Measurements from ENCODE around the gene MT1M.
A peak's percentile ranks its signal among the peaks of the same experiment; 100 is the strongest.

MT1M gene

DNA sequence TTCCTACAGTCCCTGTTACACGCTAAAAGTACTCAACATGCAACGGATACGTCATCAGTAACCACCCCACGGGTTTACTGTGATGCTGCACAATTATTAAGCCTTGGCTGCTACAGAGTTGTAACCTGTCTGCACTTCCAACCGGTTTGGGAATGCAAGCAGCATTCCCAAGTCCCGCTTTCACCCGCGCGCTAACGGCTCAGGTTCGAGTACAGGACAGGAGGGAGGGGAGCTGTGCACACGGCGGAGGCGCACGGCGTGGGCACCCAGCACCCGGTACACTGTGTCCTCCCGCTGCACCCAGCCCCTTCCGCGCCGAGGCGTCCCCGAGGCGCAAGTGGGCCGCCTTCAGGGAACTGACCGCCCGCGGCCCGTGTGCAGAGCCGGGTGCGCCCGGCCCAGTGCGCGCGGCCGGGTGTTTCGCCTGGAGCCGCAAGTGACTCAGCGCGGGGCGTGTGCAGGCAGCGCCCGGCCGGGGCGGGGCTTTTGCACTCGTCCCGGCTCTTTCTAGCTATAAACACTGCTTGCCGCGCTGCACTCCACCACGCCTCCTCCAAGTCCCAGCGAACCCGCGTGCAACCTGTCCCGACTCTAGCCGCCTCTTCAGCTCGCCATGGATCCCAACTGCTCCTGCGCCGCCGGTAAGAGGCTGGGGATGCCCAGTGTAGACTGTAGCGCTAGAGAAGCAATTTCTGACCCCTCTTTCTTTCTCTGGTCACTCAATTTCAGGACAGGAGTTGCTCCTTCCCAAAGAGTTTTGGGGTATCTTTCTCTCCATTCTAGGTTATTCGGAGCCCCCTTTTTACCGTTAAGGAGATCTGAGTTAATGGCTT is 24.2 kb upstream of the MT1M start, which contains the start of gene MT2A:
MT2A (plus strand) TSS at position 542 of the 833 bp plus-strand sequence; CDS start at position 614, 72 bp downstream.
- DNase-seq (ENCODE audit: low read depth), result peak; percentile 92
- H3K4me3 ChIP-seq (ENCODE audit: low read depth, low read length), result peak within 1 kb of the TSS; percentile 59
- TF ChIP-seq, protein P1, sequence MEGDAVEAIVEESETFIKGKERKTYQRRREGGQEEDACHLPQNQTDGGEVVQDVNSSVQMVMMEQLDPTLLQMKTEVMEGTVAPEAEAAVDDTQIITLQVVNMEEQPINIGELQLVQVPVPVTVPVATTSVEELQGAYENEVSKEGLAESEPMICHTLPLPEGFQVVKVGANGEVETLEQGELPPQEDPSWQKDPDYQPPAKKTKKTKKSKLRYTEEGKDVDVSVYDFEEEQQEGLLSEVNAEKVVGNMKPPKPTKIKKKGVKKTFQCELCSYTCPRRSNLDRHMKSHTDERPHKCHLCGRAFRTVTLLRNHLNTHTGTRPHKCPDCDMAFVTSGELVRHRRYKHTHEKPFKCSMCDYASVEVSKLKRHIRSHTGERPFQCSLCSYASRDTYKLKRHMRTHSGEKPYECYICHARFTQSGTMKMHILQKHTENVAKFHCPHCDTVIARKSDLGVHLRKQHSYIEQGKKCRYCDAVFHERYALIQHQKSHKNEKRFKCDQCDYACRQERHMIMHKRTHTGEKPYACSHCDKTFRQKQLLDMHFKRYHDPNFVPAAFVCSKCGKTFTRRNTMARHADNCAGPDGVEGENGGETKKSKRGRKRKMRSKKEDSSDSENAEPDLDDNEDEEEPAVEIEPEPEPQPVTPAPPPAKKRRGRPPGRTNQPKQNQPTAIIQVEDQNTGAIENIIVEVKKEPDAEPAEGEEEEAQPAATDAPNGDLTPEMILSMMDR (IDR thresholded peaks at IDR 0.05; ENCODE audit: control insufficient read depth, extremely low read depth, insufficient read depth), result no peak

DNA sequence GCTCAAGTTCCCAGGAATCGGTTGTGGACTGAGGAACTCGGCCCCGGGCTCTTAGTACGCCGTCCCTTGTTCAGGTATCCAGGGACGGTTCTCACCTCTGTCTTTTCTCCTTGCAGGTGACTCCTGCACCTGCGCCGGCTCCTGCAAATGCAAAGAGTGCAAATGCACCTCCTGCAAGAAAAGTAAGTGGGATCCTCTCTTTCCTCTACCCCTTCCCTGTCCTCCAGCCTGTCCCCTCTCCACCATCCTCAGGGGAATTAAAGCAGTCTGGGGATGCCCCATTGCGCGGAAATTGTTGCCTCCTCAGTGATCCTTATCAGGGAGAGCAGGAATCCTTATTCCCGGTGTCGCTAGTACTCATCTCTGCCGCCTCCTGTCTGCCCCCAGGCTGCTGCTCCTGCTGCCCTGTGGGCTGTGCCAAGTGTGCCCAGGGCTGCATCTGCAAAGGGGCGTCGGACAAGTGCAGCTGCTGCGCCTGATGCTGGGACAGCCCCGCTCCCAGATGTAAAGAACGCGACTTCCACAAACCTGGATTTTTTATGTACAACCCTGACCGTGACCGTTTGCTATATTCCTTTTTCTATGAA is 23.5 kb upstream of the MT1M start:
- TF ChIP-seq, protein P1 (IDR thresholded peaks at IDR 0.05; ENCODE audit: control insufficient read depth, extremely low read depth, insufficient read depth), result peak; percentile 21
- no peak for DNase-seq (ENCODE audit: low read depth)
- peak overlapping the region; percentile 59 for H3K4me3 ChIP-seq (ENCODE audit: low read depth, low read length)

DNA sequence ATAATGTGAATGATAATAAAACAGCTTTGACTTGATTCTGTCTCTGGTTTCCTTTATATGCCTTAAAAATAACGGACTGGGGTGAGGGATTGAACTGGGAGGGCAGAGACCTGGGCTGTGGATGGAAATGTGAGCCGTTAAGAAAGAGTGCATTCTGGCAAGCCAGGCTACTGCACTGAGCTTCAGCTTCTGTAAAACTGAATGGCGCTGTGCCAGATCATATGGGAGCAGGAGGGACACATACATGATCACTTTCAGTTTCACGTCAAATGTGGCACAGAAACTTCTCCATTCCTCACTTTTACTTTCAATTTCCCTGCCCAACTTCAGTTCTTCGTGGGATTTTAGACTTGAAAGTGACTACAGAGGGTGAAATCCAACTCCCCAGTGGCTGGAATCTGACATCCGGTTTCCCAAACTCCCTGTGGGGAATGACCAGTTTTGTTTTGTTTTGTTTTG is 23.0 kb upstream of the MT1M start:
- peak overlapping the region; percentile 59 for H3K4me3 ChIP-seq (ENCODE audit: low read depth, low read length)
- TF ChIP-seq, protein P1 (IDR thresholded peaks at IDR 0.05; ENCODE audit: control insufficient read depth, extremely low read depth, insufficient read depth), result no peak

DNA sequence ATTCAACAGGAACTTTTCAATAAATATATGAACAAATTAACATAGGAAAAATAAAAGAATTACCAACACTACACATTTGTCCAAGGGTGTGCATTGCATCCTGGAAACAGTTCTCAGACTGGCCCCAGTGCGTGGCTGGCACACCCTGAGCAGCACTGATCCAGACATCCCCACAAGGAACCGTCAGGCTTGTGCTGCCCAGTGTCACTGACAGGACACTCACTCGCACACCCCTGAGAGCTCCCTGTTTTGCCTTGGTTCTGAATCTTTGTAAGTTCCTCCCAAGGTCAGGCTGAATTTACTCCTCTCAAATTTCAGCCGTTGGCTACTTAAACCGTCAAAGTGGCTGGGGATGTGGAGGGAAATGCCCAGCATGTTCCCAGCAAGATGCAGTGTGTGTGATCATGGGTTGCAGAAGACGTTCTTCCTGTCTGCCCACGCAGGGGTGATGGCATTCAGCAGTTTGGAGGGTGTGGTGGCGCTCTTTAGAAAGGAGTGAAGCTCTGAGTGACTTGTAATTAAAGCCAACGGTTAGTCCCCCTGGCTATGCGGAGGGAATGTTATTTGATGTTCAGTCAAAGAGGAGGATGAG is 22.3 kb upstream of the MT1M start:
- DNase-seq (ENCODE audit: low read depth), result no peak
- no peak overlapping the region for H3K4me3 ChIP-seq (ENCODE audit: low read depth, low read length)
- TF ChIP-seq, protein P1 (IDR thresholded peaks at IDR 0.05; ENCODE audit: control insufficient read depth, extremely low read depth, insufficient read depth), result no peak

More for the DNA sequence above, 23.0 kb upstream of the MT1M start:
- DNase-seq (ENCODE audit: low read depth), result no peak

GRCh38 chr16:56610609-56611111 is 21.8 kb upstream of the MT1M start:
- no peak for DNase-seq (ENCODE audit: low read depth)
- TF ChIP-seq, protein P1 (IDR thresholded peaks at IDR 0.05; ENCODE audit: control insufficient read depth, extremely low read depth, insufficient read depth), result no peak
- H3K4me3 ChIP-seq (ENCODE audit: low read depth, low read length), result no peak overlapping the region

GRCh38 chr16:56611281-56611833 is 21.1 kb upstream of the MT1M start:
- no peak overlapping the region for H3K4me3 ChIP-seq (ENCODE audit: low read depth, low read length)
- no peak for DNase-seq (ENCODE audit: low read depth)

More at GRCh38 chr16:56611281-56611833, 21.1 kb upstream of the MT1M start:
- TF ChIP-seq, protein P1 (IDR thresholded peaks at IDR 0.05; ENCODE audit: control insufficient read depth, extremely low read depth, insufficient read depth), result no peak
